ENCODE results near the gene HEXIM2.
A peak's percentile ranks its signal among the peaks of the same experiment; 100 is the strongest.

HEXIM2 gene

Small RNA genes lying within 50 kb of the gene (small RNA-seq; reads per million reads assigned to genes)
- 2.9 reads per million, percentile 12 among the genes with 10 or more reads in this experiment for gene MIR6784 (ENCODE audit: low read depth)
